ENCODE data around the gene TNS1.
A peak's percentile ranks its signal among the peaks of the same experiment; 100 is the strongest.

The TNS1 gene

GRCh38 chr2:217909156-217909820 is 93.5 kb downstream of the TNS1 start:
- no peak for DNase-seq

- DNase-seq: no peak
Observed at GRCh38 chr2:217908544-217908943, 94.3 kb downstream of the TNS1 start.

GRCh38 chr2:217907266-217907665 is 95.5 kb downstream of the TNS1 start:
- DNase-seq: no peak

- no peak for DNase-seq
Observed at GRCh38 chr2:217906798-217907197, 96.0 kb downstream of the TNS1 start.

GRCh38 chr2:217905896-217906295 is 96.9 kb downstream of the TNS1 start:
- peak; percentile 30 for DNase-seq

GRCh38 chr2:217905395-217905794 is 97.4 kb downstream of the TNS1 start:
- DNase-seq: peak; percentile 84

- DNase-seq: no peak
Observed at GRCh38 chr2:217904614-217904965, 98.2 kb downstream of the TNS1 start.

GRCh38 chr2:217903859-217904613 is 98.8 kb downstream of the TNS1 start:
- peak; percentile 67 for DNase-seq

- no peak for DNase-seq
Observed at GRCh38 chr2:217903142-217903858, 99.5 kb downstream of the TNS1 start.

GRCh38 chr2:217902379-217903141 is 100.2 kb downstream of the TNS1 start:
- DNase-seq: peak; percentile 57

GRCh38 chr2:217901835-217902378 is 100.9 kb downstream of the TNS1 start:
- DNase-seq: peak; percentile 13

GRCh38 chr2:217901400-217901799 is 101.4 kb downstream of the TNS1 start:
- DNase-seq: no peak

GRCh38 chr2:217900780-217901360 is 101.9 kb downstream of the TNS1 start:
- DNase-seq: no peak

- peak; percentile 34 for DNase-seq
Observed at GRCh38 chr2:217900010-217900779, 102.6 kb downstream of the TNS1 start.

GRCh38 chr2:217899231-217900009 is 103.4 kb downstream of the TNS1 start:
- DNase-seq: peak; percentile 48

GRCh38 chr2:217897816-217898806 is 104.7 kb downstream of the TNS1 start:
- DNase-seq: no peak

GRCh38 chr2:217897091-217897715 is 105.6 kb downstream of the TNS1 start:
- no peak for DNase-seq

GRCh38 chr2:217895070-217895635 is 107.6 kb downstream of the TNS1 start:
- DNase-seq: no peak

- DNase-seq: no peak
Observed at GRCh38 chr2:217893440-217893839, 109.4 kb downstream of the TNS1 start.

Measured in hematopoietic multipotent progenitor cell treated with erythropoietin and hydrocortisone succinate and interleukin-3 and kit ligand, for 6 days (in vitro differentiated cells).